Small intestine (tissue), 7 donors: ENCODE data around the gene RAB6A. TPM values are rescaled to one million over a fixed set of nuclear protein-coding genes. Genes with fewer than 3 reads are reported as not detected.
A peak's percentile ranks its signal among the peaks of the same experiment; 100 is the strongest.
"Not testable (repeated sequence)": the region's sequence is repeated elsewhere in the genome, so short reads cannot be mapped to it uniquely, and the experiment has no call there.

Experiments used
- DNase-seq, 2 donors: peaks; one replicate each; pipeline versions ENCODE4 v3.0.0 to v3.0.0-alpha.2; 2013
- FAIRE-seq: peaks from 2 replicates; lab custom pipeline; 2012; peaks lifted over from hg19 to GRCh38; lab: Jason Lieb, UNC
- H3K27ac ChIP-seq, 3 donors: one replicate each; pipeline ENCODE4 v1.5.1; 2013; ENCODE audit warnings: low read length in 2 of 3, mild to moderate bottlenecking in 2 of 3, control low read depth in 1 of 3, inconsistent platforms in 1 of 3, low read depth in 1 of 3, moderate library complexity in 1 of 3
- H3K27me3 ChIP-seq, 3 donors: one replicate each; pipeline ENCODE4 v1.6.1; 2013; ENCODE audit warnings: low read length in 3 of 3, inconsistent platforms in 1 of 3; ENCODE audit not compliant: control insufficient read depth in 3 of 3, insufficient read depth in 3 of 3
- H3K36me3 ChIP-seq, 3 donors: one replicate each; pipeline ENCODE4 v1.6.1; 2013; ENCODE audit warnings: low read length in 3 of 3, inconsistent platforms in 1 of 3, low read depth in 1 of 3, mild to moderate bottlenecking in 1 of 3, moderate library complexity in 1 of 3; ENCODE audit not compliant: control insufficient read depth in 3 of 3, insufficient read depth in 2 of 3
- H3K4me1 ChIP-seq, 3 donors: one replicate each; pipeline ENCODE4 v1.6.1; 2013; ENCODE audit warnings: low read length in 2 of 3, inconsistent platforms in 1 of 3, low read depth in 1 of 3, mild to moderate bottlenecking in 1 of 3, moderate library complexity in 1 of 3; ENCODE audit not compliant: control insufficient read depth in 3 of 3, insufficient read depth in 2 of 3
- H3K4me3 ChIP-seq, 3 donors: one replicate each; pipeline ENCODE4 v1.5.1; 2013; ENCODE audit warnings: low read length in 3 of 3, control low read depth in 1 of 3, inconsistent platforms in 1 of 3, low read depth in 1 of 3, mild to moderate bottlenecking in 1 of 3, moderate library complexity in 1 of 3
- H3K9me3 ChIP-seq, 2 donors: one replicate each; pipeline ENCODE4 v1.6.1; 2013; ENCODE audit warnings: low read depth in 1 of 2, low read length in 1 of 2; ENCODE audit not compliant: control insufficient read depth in 2 of 2, insufficient read depth in 1 of 2
- WGBS, 3 donors: extraction: QIAGEN DNeasy Blood & Tissue Kit; methylation state at CpG; one replicate each; pipeline ENCODE4 v1.1.7; 2013; 5-methylcytosine and 5-hydroxymethylcytosine counted together
- polyA plus RNA-seq, 4 donors: library from polyadenylated mRNA; stranded (reverse) in 3 of 4; unstranded in 1 of 4; fragments of 200-250 nt in 3 of 4; fragments of 120-200 nt in 1 of 4; gene quantifications; one replicate each; pipeline versions ENCODE4 v1.2.1 to v1.2.3, GENCODE V29; 2013
- donor health status: healthy with polysubstance abuse.
- donor health status: control.
- donor health status: control.
- donor health status: Bipolar disorder and iron deficiency.
- donor health status: healthy.

RAB6A gene
- polyA plus RNA-seq, 4 donors = 71.8 to 127 (median 95.8) TPM

GRCh38 chr11:73759610-73760134 lies 1.2 kb downstream of the RAB6A start:
- Histone ChIP-seq H3K4me3 (peak overlapping the region; percentile 93 to 99 (median 98)), H3K27me3 (no peaks in the 10 kb centered on the region), H3K27ac (peak overlapping the region; percentile 95 to 99 (median 98)), H3K4me1 (peaks cover 0 to 9% (median 3%) of the 10 kb centered on the region in 3 donors), H3K9me3 (no peaks in the 10 kb centered on the region), H3K36me3 (peaks cover 0 to 9% (median 0%) of the 10 kb centered on the region in 3 donors)
- WGBS, 3 donors = 3 to 5% (median 3%) methylated on average over 8 of the region's 8 CpGs
- FAIRE-seq (no peak), DNase-seq (no peak)

DNA sequence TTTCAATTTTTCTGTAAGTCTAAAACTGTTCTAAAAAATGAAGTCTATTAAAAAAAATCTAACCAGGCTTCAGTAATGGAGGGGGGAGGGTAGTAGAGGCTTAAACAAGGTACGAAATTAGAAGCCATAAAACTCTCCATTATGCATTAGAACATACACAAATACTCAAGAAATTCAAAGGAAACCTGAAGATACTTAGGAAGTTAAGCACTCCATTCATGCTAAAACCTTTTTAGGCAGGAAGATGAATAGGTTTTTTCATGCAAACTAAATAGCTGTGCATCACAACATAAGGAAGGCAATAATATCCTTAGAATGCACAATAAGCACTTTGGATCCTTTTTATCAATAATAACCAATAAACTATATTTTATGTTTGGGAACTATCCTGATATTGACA lies 2.4 kb downstream of the RAB6A start:
- 12 to 48% (median 44%) methylated on average over 1 of the region's 1 CpG for WGBS, 3 donors
- FAIRE-seq (no peak), DNase-seq (no peak)
- Histone ChIP-seq H3K36me3 (peaks cover 0 to 11% (median 0%) of the 10 kb centered on the region in 3 donors), H3K9me3 (no peaks in the 10 kb centered on the region), H3K27ac (no peak overlapping the region), H3K4me3 (peak overlapping the region in 2 of 3 donors; percentile 93 to 98), H3K27me3 (no peaks in the 10 kb centered on the region), H3K4me1 (peaks cover 0 to 16% (median 3%) of the 10 kb centered on the region in 3 donors)

DNA sequence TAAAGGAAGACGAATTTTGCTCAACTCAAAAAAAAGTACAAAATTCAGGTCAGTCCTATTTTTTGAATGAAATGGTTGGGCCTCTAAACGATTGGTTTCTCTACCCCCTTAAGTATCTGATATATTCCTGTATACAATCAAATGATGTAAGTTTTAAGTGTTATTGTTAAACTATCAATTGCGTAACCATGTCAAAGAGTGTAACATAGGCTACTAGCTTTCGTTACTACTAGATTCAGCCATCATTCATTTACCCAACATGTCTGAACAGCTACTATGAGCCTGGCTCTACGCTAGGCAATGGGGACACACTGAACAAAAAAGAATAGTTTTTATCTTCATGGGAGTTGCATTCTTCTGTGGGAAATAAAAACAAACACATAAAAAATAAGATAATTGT lies 3.3 kb downstream of the RAB6A start:
- H3K36me3 ChIP-seq = peaks cover 0 to 16% (median 0%) of the 10 kb centered on the region in 3 donors
- no peak overlapping the region for H3K4me3 ChIP-seq
- H3K27ac ChIP-seq = no peak overlapping the region
- 88 to 90% (median 89%) methylated on average over 5 of the region's 5 CpGs for WGBS, 3 donors
- DNase-seq = no peak
- no peaks in the 10 kb centered on the region for H3K9me3 ChIP-seq
- no peaks in the 10 kb centered on the region for H3K27me3 ChIP-seq
- FAIRE-seq = no peak
- peaks cover 3 to 21% (median 6%) of the 10 kb centered on the region in 3 donors for H3K4me1 ChIP-seq

DNA sequence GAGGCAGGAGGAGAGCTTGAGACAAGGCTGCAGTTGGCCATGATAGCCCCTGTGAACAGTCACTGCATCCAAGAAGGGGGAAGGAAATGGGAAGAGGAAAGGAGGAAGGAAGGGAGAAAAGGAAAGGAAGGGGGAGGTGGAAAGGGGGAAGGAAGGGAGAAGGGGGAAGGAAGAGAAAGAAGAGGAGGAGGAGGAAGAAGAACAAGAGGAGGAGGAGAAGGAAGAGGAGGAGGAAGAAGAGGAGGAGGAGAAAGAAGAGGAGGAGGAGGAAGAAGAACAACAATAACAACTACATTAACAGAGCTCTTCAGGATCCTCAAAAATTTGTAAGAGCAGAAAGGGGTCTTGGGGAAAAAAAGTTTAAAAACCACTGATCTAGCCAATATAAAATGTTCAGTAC lies 5.2 kb downstream of the RAB6A start:
- H3K27ac ChIP-seq = no peak overlapping the region
- no peaks in the 10 kb centered on the region for H3K9me3 ChIP-seq
- H3K27me3 ChIP-seq = no peaks in the 10 kb centered on the region
- DNase-seq (no peak), FAIRE-seq (no peak)
- peaks cover 0 to 22% (median 0%) of the 10 kb centered on the region in 3 donors for H3K36me3 ChIP-seq
- peaks cover 3 to 30% (median 6%) of the 10 kb centered on the region in 3 donors for H3K4me1 ChIP-seq
- no peak overlapping the region for H3K4me3 ChIP-seq

DNA sequence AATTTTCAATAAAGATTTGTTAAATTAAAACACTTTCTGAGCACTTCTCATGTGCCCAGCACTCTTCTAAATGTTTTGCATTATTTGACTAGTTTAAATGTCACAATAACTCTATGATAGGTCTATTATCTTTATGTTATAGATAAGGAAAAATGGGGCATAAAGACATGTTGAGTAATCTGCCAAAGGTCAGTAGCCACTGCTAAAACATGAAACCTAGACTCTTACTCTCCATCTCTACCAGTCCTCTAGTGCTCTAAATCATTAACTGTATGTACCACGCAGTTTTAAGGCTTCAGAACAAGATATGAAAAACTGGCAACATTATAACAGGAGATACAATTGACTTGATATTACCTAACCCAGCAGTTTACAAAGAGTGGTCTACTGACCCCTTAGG lies 6.9 kb downstream of the RAB6A start:
- 23 to 74% (median 50%) methylated on average over 1 of the region's 1 CpG for WGBS, 3 donors
- peak overlapping the region in 1 of 3 donors; percentile 46 for H3K27ac ChIP-seq
- H3K36me3 ChIP-seq = peaks cover 0 to 22% (median 0%) of the 10 kb centered on the region in 3 donors

GRCh38 chr11:73752903-73753302 lies 8.0 kb downstream of the RAB6A start:
- peak overlapping the region in 1 of 3 donors; percentile 19 for H3K27ac ChIP-seq

More for the DNA sequence above, 6.9 kb downstream of the RAB6A start:
- Histone ChIP-seq H3K9me3 (no peaks in the 10 kb centered on the region), H3K4me1 (peaks cover 6 to 34% (median 10%) of the 10 kb centered on the region in 3 donors), H3K4me3 (no peak overlapping the region), H3K27me3 (no peaks in the 10 kb centered on the region)
- FAIRE-seq (no peak), DNase-seq (peak; percentile 73 to 84)

DNA sequence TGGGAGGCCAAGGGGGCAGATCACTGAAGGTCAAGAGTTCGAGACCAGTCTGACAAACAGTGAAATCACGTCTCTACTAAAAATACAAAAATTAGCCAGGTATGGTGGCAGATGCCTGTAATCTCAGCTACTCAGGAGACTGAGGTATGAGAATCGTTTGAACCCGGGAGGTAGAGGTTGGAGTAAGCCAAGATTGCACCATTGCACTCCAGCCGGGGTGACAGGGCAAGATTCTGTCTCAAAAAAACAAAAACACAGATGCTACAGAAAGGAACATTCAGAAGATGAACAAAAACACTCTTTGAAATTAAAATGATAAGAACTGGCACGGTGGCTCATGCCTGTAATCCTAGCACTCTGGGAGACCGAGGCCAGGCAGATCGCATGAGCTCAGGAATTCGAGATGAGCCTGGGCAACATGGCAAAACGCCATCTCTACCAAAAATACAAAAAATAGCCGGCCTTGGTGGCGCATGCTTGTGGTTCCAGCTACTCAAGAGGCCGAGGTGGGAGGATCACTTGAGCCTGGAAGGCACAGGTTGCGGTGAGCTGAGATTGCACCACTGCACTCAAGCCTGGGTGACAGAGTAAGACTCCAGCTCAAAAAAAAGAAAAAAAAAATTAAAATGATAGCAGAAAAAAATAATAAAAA lies 8.5 kb downstream of the RAB6A start:
- Histone ChIP-seq H3K27me3 (no peaks in the 10 kb centered on the region), H3K4me3 (no peak overlapping the region), H3K27ac (no peak overlapping the region), H3K36me3 (peaks cover 0 to 22% (median 0%) of the 10 kb centered on the region in 3 donors), H3K4me1 (peaks cover 6 to 39% (median 8%) of the 10 kb centered on the region in 3 donors), H3K9me3 (no peaks in the 10 kb centered on the region)
- DNase-seq (no peak), FAIRE-seq (no peak)
- 91 to 92% (median 92%) methylated on average over 14 of the region's 14 CpGs for WGBS, 3 donors

More at GRCh38 chr11:73752903-73753302, 8.0 kb downstream of the RAB6A start:
- 82 to 83% (median 83%) methylated on average over 7 of the region's 7 CpGs for WGBS, 3 donors
- Histone ChIP-seq H3K4me3 (no peak overlapping the region), H3K36me3 (peaks cover 0 to 22% (median 0%) of the 10 kb centered on the region in 3 donors), H3K4me1 (peaks cover 6 to 37% (median 10%) of the 10 kb centered on the region in 3 donors), H3K27me3 (no peaks in the 10 kb centered on the region), H3K9me3 (no peaks in the 10 kb centered on the region)
- FAIRE-seq (no peak), DNase-seq (no peak)

GRCh38 chr11:73750862-73751261 lies 10.0 kb downstream of the RAB6A start:
- 90 to 96% (median 94%) methylated on average over 4 of the region's 4 CpGs for WGBS, 3 donors
- H3K4me3 ChIP-seq, FAIRE-seq, H3K27ac ChIP-seq, H3K27me3 ChIP-seq, DNase-seq, H3K9me3 ChIP-seq: not testable (repeated sequence)
- Histone ChIP-seq H3K4me1 (peaks cover 6 to 36% (median 8%) of the 10 kb centered on the region in 3 donors), H3K36me3 (peaks cover 0 to 21% (median 2%) of the 10 kb centered on the region in 3 donors)
